Activated CD4-positive, alpha-beta T cell treated with anti-CD3 and anti-CD28 coated beads, Interleukin-2, amount 50 U/mL, for 4 hours (primary cell): ENCODE results near the gene CLEC4G.

Experiments used
- DNase-seq, 2 experiments: peaks; one replicate each; pipeline ENCODE4 v3.0.0-alpha.2; 2020

The CLEC4G gene

DNA sequence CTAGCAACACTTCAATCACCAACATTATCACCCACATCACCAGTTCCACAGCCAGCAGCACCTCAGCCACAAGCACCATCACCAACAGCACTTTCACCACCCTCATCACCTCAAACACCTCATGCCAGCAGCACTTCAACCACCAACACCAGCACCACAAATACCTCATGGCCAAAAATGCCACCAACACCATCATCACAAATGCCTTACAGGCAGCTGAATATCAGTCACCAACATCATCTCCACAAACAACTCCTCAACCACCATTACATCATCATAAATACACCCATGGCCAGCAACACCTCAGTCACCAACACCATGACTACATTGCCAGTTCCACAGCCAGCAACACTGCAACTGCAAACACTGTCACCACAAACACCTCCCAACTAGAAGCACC, 40.4 kb downstream of the CLEC4G start:
- no peak for DNase-seq

DNA sequence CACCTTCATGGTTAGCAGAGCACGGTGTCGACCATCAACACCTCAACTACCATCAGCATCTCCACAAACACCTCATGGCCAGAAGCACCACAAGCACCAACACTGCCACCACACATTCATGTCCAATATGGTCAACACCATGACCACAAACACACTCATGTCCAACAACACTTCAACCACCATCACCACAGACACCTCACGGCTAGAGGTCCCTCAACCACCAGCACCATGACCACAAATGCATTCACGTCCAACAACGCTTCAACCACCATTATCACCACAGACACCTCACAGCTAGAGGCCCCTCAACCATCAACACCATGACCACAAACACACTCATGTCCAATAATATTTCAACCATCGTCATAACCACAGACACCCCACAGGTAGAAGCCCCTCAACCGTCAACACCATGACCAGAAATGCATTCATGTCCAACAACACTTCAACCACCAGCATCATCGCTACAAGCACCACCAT, 41.1 kb downstream of the CLEC4G start:
- no peak for DNase-seq

- no peak for DNase-seq
Measured at GRCh38 chr19:7689165-7689564, 42.7 kb downstream of the CLEC4G start.

DNA sequence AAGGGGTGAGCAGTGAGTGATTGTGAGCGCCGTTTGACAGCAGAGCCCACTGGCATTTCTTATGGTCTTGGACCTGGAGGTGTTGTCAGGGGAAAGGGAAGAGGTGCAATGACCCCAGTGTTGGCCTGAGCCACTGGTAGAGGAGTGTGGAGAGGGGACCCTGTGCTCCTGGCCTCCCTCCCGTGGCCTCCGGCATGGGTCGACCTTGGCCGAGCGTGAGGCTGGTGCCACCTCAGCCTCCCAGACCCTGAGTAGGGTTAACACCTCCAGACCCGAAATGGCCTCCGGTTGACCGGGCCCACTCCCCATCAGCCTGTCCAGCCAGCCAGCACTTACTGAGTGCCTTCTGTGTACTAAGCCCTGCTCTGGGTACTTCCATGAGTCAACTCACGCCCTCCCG, 44.7 kb downstream of the CLEC4G start:
- no peak for DNase-seq

- no peak for DNase-seq
Measured at GRCh38 chr19:7685546-7686445, 46.1 kb downstream of the CLEC4G start.

DNA sequence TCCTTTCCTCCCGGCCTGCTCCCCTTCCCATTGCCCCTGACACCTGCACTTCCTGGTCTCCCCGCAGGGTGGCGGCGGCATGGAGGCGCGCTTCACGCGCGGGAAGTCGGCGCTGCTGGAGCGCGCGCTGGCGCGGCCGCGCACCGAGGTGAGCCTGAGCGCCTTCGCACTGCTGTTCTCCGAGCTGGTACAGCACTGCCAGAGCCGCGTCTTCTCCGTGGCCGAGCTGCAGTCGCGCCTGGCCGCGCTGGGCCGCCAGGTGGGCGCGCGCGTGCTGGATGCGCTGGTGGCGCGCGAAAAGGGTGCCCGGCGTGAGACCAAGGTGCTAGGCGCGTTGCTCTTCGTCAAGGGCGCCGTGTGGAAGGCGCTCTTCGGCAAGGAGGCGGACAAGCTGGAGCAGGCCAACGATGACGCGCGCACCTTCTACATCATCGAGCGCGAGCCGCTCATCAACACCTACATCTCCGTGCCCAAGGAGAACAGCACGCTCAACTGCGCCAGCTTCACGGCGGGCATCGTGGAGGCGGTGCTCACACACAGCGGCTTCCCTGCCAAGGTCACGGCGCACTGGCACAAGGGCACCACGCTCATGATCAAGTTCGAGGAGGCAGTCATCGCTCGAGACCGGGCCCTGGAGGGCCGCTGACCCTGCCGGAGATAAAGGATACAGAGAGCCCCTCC, 49.6 kb downstream of the CLEC4G start:
- DNase-seq, result no peak

DNA sequence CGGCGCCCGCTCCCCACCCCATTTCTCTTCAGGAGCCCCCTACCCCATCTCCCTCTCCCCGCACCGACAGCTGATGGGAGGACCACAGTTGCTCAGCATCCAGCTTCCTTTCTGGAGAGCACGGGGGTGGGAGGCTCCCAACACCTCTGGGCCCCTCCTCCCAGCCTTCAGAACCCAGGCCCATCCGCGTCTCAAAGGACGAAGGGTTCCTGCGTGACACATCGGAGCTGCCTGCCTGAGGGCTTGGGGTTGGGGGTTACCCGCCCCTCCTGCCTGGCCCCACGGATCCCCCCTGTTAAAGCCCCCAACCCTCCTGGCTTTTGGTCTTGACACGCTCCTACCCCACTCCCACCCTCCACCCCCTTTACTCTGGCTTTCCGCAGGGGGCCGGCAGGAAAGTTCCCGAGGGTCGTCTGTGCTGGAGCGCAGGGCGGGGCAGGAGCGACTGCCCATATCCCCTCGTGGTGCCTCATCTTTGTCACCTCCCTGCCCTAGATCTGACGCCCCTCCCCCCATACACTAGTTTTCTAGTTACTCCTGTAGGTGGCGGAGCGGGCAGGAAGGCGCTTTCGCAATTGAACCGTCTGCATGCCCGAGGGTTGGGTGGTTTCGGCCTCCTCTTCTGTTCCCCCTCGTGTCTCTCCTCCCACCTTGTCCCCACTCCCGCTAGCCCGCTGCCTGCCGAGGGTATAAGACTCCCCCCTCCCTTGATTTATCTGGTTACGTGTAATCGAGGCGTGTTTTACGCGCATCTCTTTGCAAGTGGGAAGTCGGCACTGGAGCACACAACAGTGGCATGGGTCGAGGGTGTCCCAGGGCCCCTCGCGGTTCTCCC, 50.4 kb downstream of the CLEC4G start:
- DNase-seq, result peak; percentile 82 to 85

DNA sequence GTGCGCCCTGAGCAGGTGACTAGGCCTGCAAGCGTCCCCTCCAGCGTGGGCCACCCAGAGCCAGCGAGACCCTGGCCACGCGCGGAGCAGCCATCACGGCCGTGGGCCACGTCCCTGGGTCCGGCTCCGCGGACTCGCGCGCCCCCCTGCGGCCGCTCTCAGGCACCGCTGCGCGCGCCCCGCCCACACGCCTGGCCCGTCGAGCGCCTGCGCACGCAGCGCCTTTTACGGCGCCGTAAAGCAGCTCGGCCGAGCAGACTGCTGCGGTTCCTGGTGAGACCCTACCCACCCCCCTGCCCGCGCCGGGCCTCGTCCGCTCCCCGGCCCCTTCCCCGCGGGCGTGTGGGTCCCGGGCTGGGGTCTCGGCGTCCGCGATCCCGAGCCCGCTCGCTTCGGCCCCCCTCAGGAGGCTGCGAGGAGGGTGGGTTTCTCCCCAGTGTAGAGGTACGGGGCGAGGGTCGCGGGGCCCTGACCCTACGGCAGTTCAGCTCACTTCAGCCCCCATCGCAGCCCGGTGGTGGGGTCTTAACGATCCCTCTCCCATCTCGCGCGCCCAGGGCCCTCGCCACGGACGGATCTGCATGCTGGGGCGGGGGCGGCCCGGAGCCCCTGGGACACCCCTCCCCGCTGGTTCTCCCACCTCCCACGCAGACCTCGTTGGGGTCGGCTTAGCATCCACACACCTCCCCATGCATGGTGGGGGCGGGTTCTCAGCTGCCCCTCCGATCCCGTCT, 51.1 kb downstream of the CLEC4G start, which contains the start of gene TRAPPC5:
TSS of gene TRAPPC5 (plus strand) at position 228 of the 734 bp plus-strand sequence. CDS start 1,421 bp downstream, outside the sequence.
- peak; percentile 76 to 80 for DNase-seq

GRCh38 chr19:7679771-7680605, 51.9 kb downstream of the CLEC4G start:
- DNase-seq, result no peak

GRCh38 chr19:7678971-7679751, 52.7 kb downstream of the CLEC4G start:
- peak; percentile 69 to 76 for DNase-seq
